Epidermal melanocyte (primary cell): ENCODE results near the gene BATF3.
"Not testable (repeated sequence)": the region's sequence is repeated elsewhere in the genome, so short reads cannot be mapped to it uniquely, and the experiment has no call there.

Source experiments
- DNase-seq: peaks from one replicate; pipeline ENCODE4 v3.0.0; 2011; ENCODE audit warnings: low spot score; ENCODE audit not compliant: insufficient read length

Gene BATF3

GRCh38 chr1:212664409-212665199 lies 35.0 kb downstream of the BATF3 start:
- DNase-seq, result no peak

GRCh38 chr1:212658250-212658649 lies 41.4 kb downstream of the BATF3 start:
- not testable (repeated sequence) for DNase-seq

GRCh38 chr1:212656730-212657129 lies 42.9 kb downstream of the BATF3 start:
- DNase-seq, result no peak

GRCh38 chr1:212655668-212656440 lies 43.8 kb downstream of the BATF3 start:
- DNase-seq, result no peak

- DNase-seq, result no peak
These were observed 47.0 kb downstream of the BATF3 start for GRCh38 chr1:212652609-212653008.

- no peak for DNase-seq
These were observed 47.7 kb downstream of the BATF3 start for GRCh38 chr1:212651977-212652376.

GRCh38 chr1:212651521-212651920 lies 48.1 kb downstream of the BATF3 start:
- DNase-seq, result no peak

- DNase-seq, result no peak
These were observed 49.4 kb downstream of the BATF3 start for GRCh38 chr1:212650228-212650627.

- no peak for DNase-seq
These were observed 50.6 kb downstream of the BATF3 start for GRCh38 chr1:212649020-212649419.

- DNase-seq, result no peak
These were observed 51.2 kb downstream of the BATF3 start for GRCh38 chr1:212648431-212648830.

- no peak for DNase-seq
These were observed 52.6 kb downstream of the BATF3 start for GRCh38 chr1:212647004-212647403.

- no peak for DNase-seq
These were observed 53.1 kb downstream of the BATF3 start for GRCh38 chr1:212646588-212646987.

GRCh38 chr1:212645546-212646543 lies 53.8 kb downstream of the BATF3 start:
- DNase-seq, result no peak

GRCh38 chr1:212644866-212645545 lies 54.6 kb downstream of the BATF3 start:
- no peak for DNase-seq

- DNase-seq, result no peak
These were observed 55.8 kb downstream of the BATF3 start for GRCh38 chr1:212643877-212644276.

GRCh38 chr1:212641956-212642355 lies 57.7 kb downstream of the BATF3 start:
- no peak for DNase-seq

- DNase-seq, result no peak
These were observed 59.3 kb downstream of the BATF3 start for GRCh38 chr1:212640223-212640878.

- not testable (repeated sequence) for DNase-seq
These were observed 60.1 kb downstream of the BATF3 start for GRCh38 chr1:212639524-212639923.

- DNase-seq, result no peak
These were observed 61.0 kb downstream of the BATF3 start for GRCh38 chr1:212638492-212639151.

- DNase-seq, result no peak
These were observed 61.7 kb downstream of the BATF3 start for GRCh38 chr1:212637902-212638301.
